HG03159 (cell line): ENCODE measurements around the gene GRHL3.

ENCODE experiments used
- ATAC-seq: cut with Tn5 transposase; IDR thresholded peaks from one replicate; pipeline ENCODE4 v1.9.1; 2021; ENCODE audit warnings: mild to moderate bottlenecking, moderate library complexity; ENCODE audit not compliant: unreplicated experiment

The GRHL3 gene

DNA sequence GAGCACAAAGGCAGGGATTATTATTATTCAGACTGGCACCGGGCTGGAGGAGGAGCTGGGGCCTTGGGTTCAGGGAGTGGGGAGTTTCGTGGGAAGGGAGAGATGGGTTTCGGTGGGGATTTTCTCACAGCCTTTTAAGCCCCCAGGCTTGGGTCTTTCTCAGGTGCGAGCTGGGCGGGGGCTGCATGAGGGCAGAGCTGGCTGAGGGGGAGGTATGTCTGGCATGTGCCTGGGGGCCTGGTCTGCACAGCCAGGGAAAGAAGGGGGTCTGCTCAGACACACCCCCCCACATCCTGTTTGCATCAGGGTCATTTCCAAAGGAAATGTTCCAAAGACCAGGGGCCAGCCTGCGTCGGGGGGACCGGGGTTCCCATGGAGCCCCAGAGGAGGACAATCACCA is 21.6 kb downstream of the GRHL3 start:
- no peak for ATAC-seq

- no peak for ATAC-seq
Measured at GRCh38 chr1:24341260-24341659, 22.1 kb downstream of the GRHL3 start.

- no peak for ATAC-seq
Measured at GRCh38 chr1:24343412-24344089, 24.4 kb downstream of the GRHL3 start.

- no peak for ATAC-seq
Measured at GRCh38 chr1:24344090-24344742, 25.1 kb downstream of the GRHL3 start.

- ATAC-seq = no peak
Measured at GRCh38 chr1:24345334-24345733, 26.2 kb downstream of the GRHL3 start.

- ATAC-seq = no peak
Measured at GRCh38 chr1:24347159-24347934, 28.2 kb downstream of the GRHL3 start.

DNA sequence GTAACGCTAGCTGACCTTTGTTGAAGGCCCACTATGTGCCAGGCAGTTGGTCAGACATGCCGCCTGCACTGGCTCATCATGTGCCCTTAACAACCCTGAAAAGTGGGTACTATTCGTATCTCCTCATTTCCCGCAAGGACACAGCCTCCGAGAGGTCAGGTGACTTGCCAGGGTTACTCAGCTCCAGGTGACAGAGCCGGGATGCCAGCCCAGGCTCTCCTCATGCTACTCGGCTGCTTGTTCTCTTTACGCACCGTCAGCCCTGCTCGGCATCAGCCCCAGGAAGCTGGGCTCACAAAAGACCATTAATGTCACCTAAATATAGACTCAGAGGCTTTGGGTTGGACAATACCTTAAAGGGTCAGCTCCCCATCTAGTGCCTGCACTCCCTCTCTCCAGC is 29.0 kb downstream of the GRHL3 start:
- ATAC-seq = no peak

- no peak for ATAC-seq
Measured at GRCh38 chr1:24349891-24350290, 30.7 kb downstream of the GRHL3 start.

DNA sequence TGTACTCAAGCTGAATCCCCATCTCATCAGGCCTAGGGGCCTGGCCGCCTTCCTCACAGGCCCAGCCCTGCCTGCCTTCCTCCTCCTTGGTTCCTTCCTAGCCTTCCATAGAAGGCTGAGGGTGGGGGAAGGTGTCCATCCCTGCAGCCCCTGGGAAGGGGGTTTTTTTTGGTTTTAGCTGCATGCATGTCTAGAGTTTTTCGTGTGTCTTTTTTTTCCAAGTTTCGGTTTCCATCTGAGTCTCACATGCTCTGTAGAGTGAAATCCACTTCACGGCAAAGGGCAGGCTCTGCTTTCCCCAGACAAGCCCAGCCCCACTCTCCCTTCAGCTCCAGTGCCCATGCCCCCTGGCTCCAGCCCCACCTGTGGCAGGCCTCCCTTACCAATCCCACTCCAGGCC is 32.1 kb downstream of the GRHL3 start:
- no peak for ATAC-seq

GRCh38 chr1:24351918-24352627 is 32.9 kb downstream of the GRHL3 start:
- ATAC-seq = no peak

GRCh38 chr1:24353292-24353891 is 34.2 kb downstream of the GRHL3 start:
- ATAC-seq = no peak

GRCh38 chr1:24355466-24355865 is 36.3 kb downstream of the GRHL3 start:
- ATAC-seq = no peak

DNA sequence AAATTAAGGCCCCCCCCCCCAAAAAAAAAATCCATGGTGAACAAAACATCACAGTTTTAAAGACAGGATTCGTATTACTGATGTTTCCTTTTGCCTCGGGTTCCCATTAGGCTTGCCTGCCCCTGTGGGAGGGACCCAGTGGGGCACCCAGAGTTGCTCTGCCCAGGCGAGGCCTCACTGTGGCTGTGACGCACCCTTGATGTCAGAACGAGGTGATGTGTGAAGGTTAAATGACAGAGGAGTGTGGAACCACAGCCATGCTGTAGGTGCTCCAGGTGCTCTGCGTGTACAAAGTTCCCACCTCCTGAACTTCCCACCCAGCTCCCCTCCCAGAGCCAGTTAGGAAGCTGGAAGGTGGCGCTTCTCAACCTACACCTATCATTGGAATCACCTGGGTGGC is 37.9 kb downstream of the GRHL3 start:
- ATAC-seq = no peak

DNA sequence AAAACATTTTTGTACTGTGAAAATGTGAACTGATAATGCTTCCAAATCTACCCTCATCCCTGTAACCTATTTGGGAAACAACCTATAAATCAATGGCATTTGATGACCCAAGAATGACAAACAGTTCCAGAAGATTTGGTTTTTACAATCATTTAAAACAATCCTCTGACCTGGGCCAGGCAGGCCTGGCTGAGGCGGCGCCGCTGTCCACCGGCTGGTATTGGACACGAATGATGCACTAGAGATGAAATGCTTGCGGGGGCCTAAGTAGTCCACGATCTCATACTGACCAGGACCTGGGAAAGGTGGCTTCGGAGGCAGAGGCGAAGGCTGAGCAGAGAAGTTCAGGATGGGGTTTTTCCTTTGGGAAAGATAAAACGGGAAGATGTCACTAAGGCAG is 41.5 kb downstream of the GRHL3 start:
- no peak for ATAC-seq

GRCh38 chr1:24361811-24362210 is 42.7 kb downstream of the GRHL3 start:
- ATAC-seq = no peak

DNA sequence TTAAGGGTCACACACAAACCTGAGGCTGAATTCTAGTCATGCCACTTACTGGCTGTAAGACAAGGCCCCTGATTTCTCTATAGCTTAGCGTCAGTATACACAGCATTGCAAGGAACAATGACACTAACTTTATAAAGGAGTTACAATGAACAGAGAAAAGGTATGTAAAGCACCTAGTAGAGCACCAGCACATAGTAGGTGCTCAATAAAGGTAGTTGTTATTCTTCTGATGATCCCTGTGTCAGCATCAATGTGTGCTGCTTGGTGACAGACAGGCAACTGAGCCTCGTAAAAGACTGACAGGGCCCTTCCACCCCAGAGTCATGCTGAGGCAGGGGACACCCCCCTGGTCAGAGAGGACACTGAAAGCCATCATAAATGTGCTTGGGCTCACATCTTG is 43.2 kb downstream of the GRHL3 start:
- no peak for ATAC-seq

DNA sequence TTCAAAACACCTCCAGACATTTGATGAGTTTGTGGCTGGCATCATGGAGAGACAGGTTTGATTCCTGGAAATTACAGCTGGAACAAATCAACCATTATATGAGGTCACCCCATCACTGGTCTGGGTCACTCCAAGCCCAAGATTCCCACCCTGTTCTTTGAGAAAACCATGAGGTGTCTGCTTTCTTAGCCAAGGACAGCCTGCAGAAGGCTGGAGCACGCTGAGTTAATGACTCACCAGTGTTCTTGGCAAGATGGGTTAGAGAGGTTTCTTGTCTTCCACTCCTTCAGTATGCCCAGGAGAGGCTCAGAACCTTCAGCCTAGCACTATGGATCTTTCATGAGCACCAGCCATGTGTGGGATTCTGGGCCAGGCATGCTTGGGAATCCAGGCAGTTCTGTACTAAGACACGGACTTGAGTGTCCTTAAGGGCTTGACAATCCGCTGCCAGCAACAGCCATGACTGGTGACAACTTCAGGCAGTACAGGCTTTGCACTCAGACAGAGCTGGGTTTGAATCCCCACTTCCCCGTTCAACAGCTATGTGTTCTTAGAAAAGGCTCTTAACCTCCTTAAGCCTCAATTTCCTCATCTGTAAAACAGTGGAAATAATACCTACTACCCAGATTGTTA is 43.9 kb downstream of the GRHL3 start:
- ATAC-seq = no peak

GRCh38 chr1:24363994-24364393 is 44.8 kb downstream of the GRHL3 start:
- no peak for ATAC-seq

- ATAC-seq = no peak
Measured at GRCh38 chr1:24364605-24364974, 45.4 kb downstream of the GRHL3 start.

- ATAC-seq = no peak
Measured at GRCh38 chr1:24364975-24365678, 46.0 kb downstream of the GRHL3 start.
